AG04450 (cell line): ENCODE results near the gene JAM2. TPM values are rescaled to one million over a fixed set of nuclear protein-coding genes. Genes with fewer than 3 reads are reported as not detected.
A peak's percentile ranks its signal among the peaks of the same experiment; 100 is the strongest.

Experiments
- CTCF ChIA-PET: fragments of 300-600, 350-600 bp; formaldehyde crosslinking; extraction: SDS; loops from one replicate; lab custom pipeline; 2022; ENCODE audit warnings: antibody characterized with exemption, inconsistent platforms; lab: Charles Lee
- POLR2A ChIA-PET: fragments of 350-600 bp; formaldehyde crosslinking; extraction: SDS; loops from one replicate; lab custom pipeline; 2021; ENCODE audit warnings: antibody characterized with exemption, inconsistent platforms; lab: Yijun Ruan, JAX
- DNase-seq: peaks from one replicate; pipeline ENCODE4 v3.0.0-alpha.2; 2011; ENCODE audit warnings: low read depth, low spot score
- H3K27ac ChIP-seq: one replicate; pipeline ENCODE4 v1.5.1; 2012; ENCODE audit warnings: low read depth, low read length, control low read depth
- H3K27me3 ChIP-seq: one replicate; pipeline ENCODE4 v1.6.0; 2012; ENCODE audit warnings: low read length; ENCODE audit not compliant: control insufficient read depth, insufficient read depth
- H3K4me3 ChIP-seq: 2 replicates; pipeline ENCODE4 v1.5.1; 2011; ENCODE audit warnings: mild to moderate bottlenecking, low read depth, low read length, control low read depth
- H3K9me3 ChIP-seq: 2 replicates; pipeline ENCODE4 v1.5.1; 2012; ENCODE audit warnings: low read length; ENCODE audit not compliant: control insufficient read depth, insufficient read depth
- CTCF ChIP-seq: IDR thresholded peaks from 2 replicates; pipeline ENCODE4 v1.5.1; 2011; ENCODE audit warnings: low read depth, low read length, control low read depth, inconsistent platforms
- polyA minus RNA-seq: library from RNA; depleted of rRNA, polyadenylated mRNA; stranded (reverse); fragments of >200 nt; gene quantifications from 2 replicates; pipeline ENCODE4 v1.2.3, GENCODE V29; 2011; rRNA and poly(A)+ RNA removed
- polyA plus RNA-seq: library from polyadenylated mRNA; depleted of rRNA; stranded (reverse); fragments of >200 nt; gene quantifications from 2 replicates; pipeline ENCODE4 v1.2.3, GENCODE V29; 2011; rRNA removed

Gene JAM2
- polyA plus RNA-seq (5.7 and 7.2 TPM in 2 replicates), polyA minus RNA-seq (2.1 and 3.6 TPM in 2 replicates)

DNA sequence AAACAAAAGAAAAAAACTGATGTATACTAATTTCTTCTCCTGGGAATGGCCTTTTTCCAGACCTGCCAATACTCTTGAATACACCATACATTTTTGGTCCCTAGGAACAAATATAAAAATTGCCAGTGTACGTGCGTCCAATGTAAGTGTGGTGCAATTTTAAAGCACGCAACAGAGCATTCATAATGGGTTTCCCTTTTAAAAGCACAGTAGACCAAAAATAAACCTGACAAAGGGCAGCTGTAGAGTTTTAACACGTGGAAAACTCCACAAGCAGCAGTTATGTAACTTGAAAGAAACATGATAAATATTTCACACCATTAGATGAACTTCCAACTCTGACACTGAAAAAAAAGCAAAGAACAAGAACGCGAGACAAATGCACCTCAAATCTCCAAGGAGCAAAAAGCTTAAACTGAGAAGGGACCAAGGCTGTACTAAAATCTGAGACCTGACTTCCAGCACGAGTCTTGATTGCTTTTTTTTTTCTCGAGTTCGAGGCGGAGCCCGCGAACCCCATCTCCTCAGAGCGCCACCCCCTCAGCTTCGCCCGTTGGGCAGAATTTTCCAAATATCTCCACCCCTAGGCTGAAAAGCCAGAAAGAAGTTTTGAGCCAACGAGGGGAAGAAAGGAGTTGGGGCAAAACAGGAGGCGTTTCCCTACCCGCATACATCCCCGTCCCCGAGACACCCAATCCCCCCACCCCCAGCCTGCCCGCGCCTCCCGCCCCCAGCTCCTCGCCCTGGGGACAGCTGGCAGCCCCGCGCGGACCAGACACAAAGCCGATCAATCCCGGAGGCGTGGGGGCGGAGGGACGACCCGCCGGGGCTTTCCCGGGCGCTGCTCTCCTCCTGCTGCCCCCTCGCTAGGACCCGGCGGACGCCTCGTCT lies at the start of gene JAM2:
Gene JAM2 (plus strand): TSS at position 599 of the 891 bp plus-strand sequence. CDS start 564 bp downstream, outside the sequence.
- no peak for TF ChIP-seq CTCF
- no peak for DNase-seq
- peak within 1 kb of the TSS; percentile 76 for H3K4me3 ChIP-seq
- peak within 1 kb of the TSS; percentile 4 for H3K27ac ChIP-seq
- H3K27me3 ChIP-seq = no peaks in the 10 kb centered on the region
- H3K9me3 ChIP-seq = no peaks in the 10 kb centered on the region
- POLR2A ChIA-PET = interaction anchor here (0.5 kb wide), 1 partner anchor 17 kb away, joined by 8 read pairs; no protein-coding TSS in a partner anchor
- CTCF ChIA-PET = interaction anchor here (1.2 to 2.7 kb wide), 4 partner anchors 12 to 31 kb away, joined by 3 to 16 read pairs (median 4); no protein-coding TSS in a partner anchor

- CTCF ChIA-PET = no interaction called here
- Histone ChIP-seq H3K27ac (no peak overlapping the region), H3K9me3 (no peaks in the 10 kb centered on the region), H3K4me3 (no peak overlapping the region), H3K27me3 (no peaks in the 10 kb centered on the region)
- TF ChIP-seq CTCF = no peak
- POLR2A ChIA-PET = no interaction called here
- DNase-seq = no peak
These were observed 49.2 kb upstream of the JAM2 start for GRCh38 chr21:25589887-25590286.

DNA sequence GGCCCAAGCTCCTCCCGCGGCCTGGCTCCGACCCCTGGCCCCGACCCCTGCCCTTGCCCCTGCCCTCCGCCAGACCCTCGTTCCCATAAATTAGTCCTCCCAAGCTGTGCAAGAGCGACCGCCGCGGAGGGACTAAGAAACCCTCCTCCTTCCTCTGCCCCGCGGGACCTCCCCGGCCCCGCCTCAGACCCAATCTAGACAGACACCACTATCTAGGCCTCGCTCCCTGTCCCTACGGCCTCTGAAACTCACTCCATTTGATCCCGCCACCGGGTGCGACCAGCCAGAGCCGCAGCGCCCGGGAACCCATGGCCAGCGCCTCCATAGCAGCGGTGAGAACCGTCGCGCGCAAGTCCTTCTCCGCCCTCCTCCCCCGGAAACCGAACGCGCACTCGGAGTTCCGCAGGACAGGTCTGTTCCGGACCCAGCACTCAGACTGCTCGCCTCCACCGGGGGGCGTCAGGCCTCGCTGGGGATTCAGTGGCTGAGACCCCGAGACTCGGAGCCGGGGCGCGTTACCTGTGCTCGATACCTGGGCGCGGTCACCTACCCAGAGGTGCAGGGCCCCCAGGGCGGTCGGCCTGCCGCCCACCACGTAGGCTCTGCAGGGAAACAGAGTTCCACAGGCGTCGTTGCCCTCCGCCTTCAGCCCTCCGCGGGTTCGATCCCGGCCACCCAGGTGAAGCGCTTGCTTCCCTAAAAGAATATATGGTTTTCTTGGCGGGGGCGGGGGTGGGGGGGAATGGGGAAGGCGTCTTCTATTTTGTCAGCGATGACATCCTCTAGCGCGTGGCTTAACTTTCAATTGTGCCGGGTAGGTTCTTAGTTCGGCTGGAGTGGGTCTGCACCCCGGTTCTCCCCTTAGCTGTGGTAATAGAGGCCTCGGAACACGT lies 31.7 kb upstream of the JAM2 start, which contains the start of gene MRPL39:
Gene MRPL39 (minus strand): TSS at position 331 of the 893 bp plus-strand sequence. CDS start 6 bp downstream, at position 325.
- TF ChIP-seq CTCF = peak; percentile 77
- H3K4me3 ChIP-seq = peak within 1 kb of the TSS; percentile 83
- H3K27me3 ChIP-seq = no peaks in the 10 kb centered on the region
- peak; percentile 77 for DNase-seq
- ChIA-PET POLR2A (no interaction called here), CTCF (interaction anchor here (0.5 to 3.5 kb wide), 66 partner anchors 9 to 1340 kb away, joined by 3 to 97 read pairs (median 6); partner anchors contain the start of genes ATP5PF, GABPA and JAM2)
- peak within 1 kb of the TSS; percentile 75 for H3K27ac ChIP-seq
- no peaks in the 10 kb centered on the region; the same call in 1 of the 2 replicates for H3K9me3 ChIP-seq

DNA sequence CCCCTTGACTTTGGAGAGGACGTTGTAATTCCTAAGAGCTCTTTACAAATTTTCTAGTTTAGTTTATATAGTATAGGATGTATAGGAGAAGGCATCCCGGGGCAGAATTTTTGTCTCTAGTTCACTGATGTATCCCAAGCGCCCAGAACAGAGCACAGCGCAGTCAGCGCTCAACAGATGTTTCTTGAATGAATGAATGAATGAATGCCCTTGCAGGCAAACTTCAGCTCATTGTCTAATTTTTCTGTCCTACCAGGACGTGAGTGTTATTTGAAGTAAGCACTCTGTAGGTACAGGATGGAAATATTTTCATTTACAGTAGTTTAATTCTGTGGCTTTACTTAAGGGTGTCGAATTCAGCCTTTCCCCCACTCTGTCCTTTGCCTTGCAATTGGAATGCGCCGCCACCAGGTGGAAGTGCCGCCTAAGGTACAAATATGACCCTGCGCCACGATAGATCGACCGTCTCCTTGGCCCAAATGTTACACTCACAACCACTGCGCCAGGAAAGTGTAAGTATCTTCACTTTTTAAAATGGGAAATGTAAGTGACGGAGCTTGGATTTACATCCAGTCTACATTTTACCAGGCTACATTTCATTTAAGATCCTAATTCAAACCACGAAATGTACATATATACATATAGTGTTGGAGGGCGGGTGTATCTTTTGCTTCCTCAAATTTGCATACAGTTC lies 30.9 kb upstream of the JAM2 start:
- peak; percentile 68 for DNase-seq
- Histone ChIP-seq H3K9me3 (no peaks in the 10 kb centered on the region; the same call in 1 of the 2 replicates), H3K27ac (no peak overlapping the region), H3K27me3 (no peaks in the 10 kb centered on the region), H3K4me3 (peak overlapping the region; percentile 83)
- CTCF ChIA-PET = interaction anchor here (0.5 to 3.5 kb wide), 71 partner anchors 9 to 1341 kb away, joined by 3 to 97 read pairs (median 5); partner anchors contain the start of genes ATP5PF, GABPA and JAM2
- peak; percentile 93 for TF ChIP-seq CTCF
- POLR2A ChIA-PET = no interaction called here
